NCI-H82 treated with DMSO at 0.1 percent for 48 hours (cell line): ENCODE data around the gene PPP1CC.
"Not testable (repeated sequence)": the region's sequence is repeated elsewhere in the genome, so short reads cannot be mapped to it uniquely, and the experiment has no call there.

Experiments used
- DNase-seq: peaks from one replicate; lab custom pipeline; 2025; ENCODE audit not compliant: unreplicated experiment; lab: John Stamatoyannopoulos, UW

The PPP1CC gene

GRCh38 chr12:110742718-110743570 lies at the start of gene PPP1CC:
PPP1CC (minus strand) TSS chr12:110742891; CDS start chr12:110742707, 184 bp downstream.
- DNase-seq: peak; percentile 79

GRCh38 chr12:110791589-110791988 lies 48.9 kb upstream of the PPP1CC start:
- no peak for DNase-seq

- no peak for DNase-seq
Observed at GRCh38 chr12:110790301-110790700, 47.6 kb upstream of the PPP1CC start.

GRCh38 chr12:110786012-110786411 lies 43.3 kb upstream of the PPP1CC start:
- no peak for DNase-seq

- peak; percentile 29 for DNase-seq
Observed at GRCh38 chr12:110785240-110785639, 42.5 kb upstream of the PPP1CC start.

- no peak for DNase-seq
Observed at GRCh38 chr12:110782922-110783321, 40.2 kb upstream of the PPP1CC start.

- no peak for DNase-seq
Observed at GRCh38 chr12:110782094-110782493, 39.4 kb upstream of the PPP1CC start.

GRCh38 chr12:110780448-110780847 lies 37.8 kb upstream of the PPP1CC start:
- no peak for DNase-seq

GRCh38 chr12:110778833-110779577 lies 36.3 kb upstream of the PPP1CC start:
- DNase-seq: no peak

GRCh38 chr12:110776410-110776809 lies 33.7 kb upstream of the PPP1CC start:
- DNase-seq: no peak

GRCh38 chr12:110775997-110776396 lies 33.3 kb upstream of the PPP1CC start:
- DNase-seq: no peak

GRCh38 chr12:110774824-110775223 lies 32.1 kb upstream of the PPP1CC start:
- DNase-seq: no peak

- no peak for DNase-seq
Observed at GRCh38 chr12:110768960-110769359, 26.3 kb upstream of the PPP1CC start.

- no peak for DNase-seq
Observed at GRCh38 chr12:110767863-110768262, 25.2 kb upstream of the PPP1CC start.

GRCh38 chr12:110766311-110767154 lies 23.8 kb upstream of the PPP1CC start:
- no peak for DNase-seq

GRCh38 chr12:110765572-110765971 lies 22.9 kb upstream of the PPP1CC start:
- DNase-seq: not testable (repeated sequence)

- DNase-seq: no peak
Observed at GRCh38 chr12:110765111-110765510, 22.4 kb upstream of the PPP1CC start.

- no peak for DNase-seq
Observed at GRCh38 chr12:110763583-110763982, 20.9 kb upstream of the PPP1CC start.

- DNase-seq: no peak
Observed at GRCh38 chr12:110762891-110763290, 20.2 kb upstream of the PPP1CC start.

- no peak for DNase-seq
Observed at GRCh38 chr12:110760204-110760609, 17.5 kb upstream of the PPP1CC start.

- no peak for DNase-seq
Observed at GRCh38 chr12:110758922-110759321, 16.2 kb upstream of the PPP1CC start.
